Mammary epithelial cell (primary cell): Measurements from ENCODE around the gene PLA2R1.

Experiments
- CTCF ChIP-seq, 2 donors: IDR thresholded peaks in 1 of 2; conservative IDR thresholded peaks in 1 of 2; 2 replicates each; pipeline ENCODE4 v1.5.1; 2011 to 2012; ENCODE audit warnings: inconsistent platforms in 2 of 2, low read length in 2 of 2, mild to moderate bottlenecking in 2 of 2, control low read depth in 1 of 2, low read depth in 1 of 2; ENCODE audit not compliant: insufficient read depth in 1 of 2; ENCODE audit errors: extremely low read depth in 1 of 2
- EZH2 ChIP-seq: IDR thresholded peaks from 2 replicates; pipeline ENCODE4 v1.6.1; 2012; ENCODE audit warnings: low read length, inconsistent platforms, borderline replicate concordance

DNA sequence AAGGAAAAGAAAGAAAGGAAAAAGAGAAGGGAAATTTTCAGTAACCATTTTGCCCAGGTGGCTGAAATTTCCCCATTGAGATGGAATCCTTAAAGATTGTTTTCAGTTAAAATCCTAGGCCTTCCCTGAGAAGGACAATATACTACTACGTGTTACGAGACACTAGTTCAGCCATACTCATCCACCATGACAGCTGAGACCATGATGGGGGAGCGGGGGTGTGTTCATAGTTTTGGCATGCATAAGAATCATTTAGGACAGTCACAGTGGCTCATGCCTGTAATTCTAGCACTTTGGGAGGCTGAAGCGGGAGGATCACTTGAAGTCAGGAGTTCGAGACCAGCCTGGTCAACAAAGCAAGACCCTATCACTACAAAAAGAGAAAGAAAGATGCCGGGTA, 28.0 kb downstream of the PLA2R1 start:
- TF ChIP-seq EZH2 (no peak), CTCF (conservative IDR thresholded peaks at IDR 0.05 in 1 of 2, IDR thresholded peaks at IDR 0.05 in 1 of 2; ENCODE audit: extremely low read depth in 1 of 2, insufficient read depth in 1 of 2, low read depth in 1 of 2, low read length in 2 of 2) (no peak)
